DND-41 (cell line): ENCODE data around the gene RNF130.

ENCODE experiments used
- ATAC-seq: fragments of 200-7000 bp; cut with Tn5 transposase; 3 replicates; pipeline ENCODE4 v1.9.1; 2021; ENCODE audit warnings: low read depth; ENCODE audit not compliant: insufficient read depth
- DNase-seq: peaks from one replicate; pipeline ENCODE4 v3.0.0-alpha.2; 2020
- H2AFZ ChIP-seq: 2 replicates; pipeline ENCODE4 v1.6.0; 2012; ENCODE audit warnings: low read depth, low read length
- H3K27ac ChIP-seq: 2 replicates; pipeline ENCODE4 v1.5.1; 2012; ENCODE audit warnings: low read length, inconsistent platforms
- H3K27me3 ChIP-seq: fragments of 200-600 bp; sonication (generic); 2 replicates; pipeline ENCODE4 v1.6.0; 2012; ENCODE audit warnings: low read length, mild to moderate bottlenecking, inconsistent platforms; ENCODE audit not compliant: insufficient read depth, poor library complexity
- H3K36me3 ChIP-seq: 2 replicates; pipeline ENCODE4 v1.5.1; 2012; ENCODE audit warnings: low read length, inconsistent platforms; ENCODE audit not compliant: insufficient read depth
- H3K4me1 ChIP-seq: 2 replicates; pipeline ENCODE4 v1.5.1; 2012; ENCODE audit warnings: mild to moderate bottlenecking, low read length; ENCODE audit not compliant: insufficient read depth
- H3K4me2 ChIP-seq: 2 replicates; pipeline ENCODE4 v1.6.0; 2012; ENCODE audit warnings: mild to moderate bottlenecking, moderate library complexity, low read length, inconsistent platforms; ENCODE audit not compliant: insufficient read depth
- H3K4me3 ChIP-seq, 2 experiments: fragments of 200-600 bp in 1 of 2; shearing (Covaris generic) in 1 of 2; 2 replicates each; pipeline ENCODE4 v1.5.1; 2012 to 2016; ENCODE audit warnings: inconsistent platforms in 2 of 2, low read length in 2 of 2, mild to moderate bottlenecking in 2 of 2, low read depth in 1 of 2, moderate library complexity in 1 of 2
- H3K79me2 ChIP-seq: 2 replicates; pipeline ENCODE4 v1.6.0; 2012; ENCODE audit warnings: low read length, inconsistent platforms; ENCODE audit not compliant: insufficient read depth
- H3K9ac ChIP-seq: 2 replicates; pipeline ENCODE4 v1.6.0; 2012; ENCODE audit warnings: low read depth, mild to moderate bottlenecking, inconsistent platforms, low read length, moderate library complexity
- H3K9me3 ChIP-seq: 2 replicates; pipeline ENCODE4 v1.5.1; 2012; ENCODE audit warnings: low read length, moderate library complexity, mild to moderate bottlenecking, inconsistent platforms; ENCODE audit not compliant: insufficient read depth, severe bottlenecking
- H4K20me1 ChIP-seq: 2 replicates; pipeline ENCODE4 v1.6.0; 2012; ENCODE audit warnings: low read length; ENCODE audit not compliant: insufficient read depth
- CTCF ChIP-seq: IDR thresholded peaks from 2 replicates; pipeline ENCODE4 v1.5.1; 2012; ENCODE audit warnings: borderline replicate concordance, low read length, moderate library complexity, mild to moderate bottlenecking; ENCODE audit not compliant: poor library complexity, severe bottlenecking; ENCODE audit errors: extremely low read depth
- EZH2 ChIP-seq: IDR thresholded peaks from 3 replicates; pipeline ENCODE4 v1.6.1; 2012; ENCODE audit warnings: borderline replicate concordance, low read depth, mild to moderate bottlenecking, moderate library complexity, low read length, inconsistent platforms; ENCODE audit not compliant: severe bottlenecking

Gene RNF130

GRCh38 chr5:179969110-179969509 lies 102.4 kb downstream of the RNF130 start:
- H3K4me1 ChIP-seq = no peaks in the 10 kb centered on the region

GRCh38 chr5:179967489-179967888 lies 104.1 kb downstream of the RNF130 start:
- H3K9me3 ChIP-seq = no peaks in the 10 kb centered on the region
- DNase-seq (no peak), ATAC-seq (no peak)
- H3K27me3 ChIP-seq = no peaks in the 10 kb centered on the region
- H3K79me2 ChIP-seq = no peaks in the 10 kb centered on the region
- H3K4me2 ChIP-seq = no peak overlapping the region
- no peak overlapping the region for H3K9ac ChIP-seq
- no peaks in the 10 kb centered on the region for H3K4me1 ChIP-seq
- H3K27ac ChIP-seq = no peak overlapping the region
- H4K20me1 ChIP-seq = no peaks in the 10 kb centered on the region
- no peaks in the 10 kb centered on the region for H3K36me3 ChIP-seq
- no peak overlapping the region for H3K4me3 ChIP-seq
- TF ChIP-seq EZH2 (no peak), CTCF (no peak)
- no peak overlapping the region for H2AFZ ChIP-seq

More at GRCh38 chr5:179969110-179969509, 102.4 kb downstream of the RNF130 start:
- Histone ChIP-seq H3K4me2 (no peak overlapping the region), H3K4me3 (no peak overlapping the region), H3K27ac (no peak overlapping the region), H4K20me1 (no peaks in the 10 kb centered on the region), H2AFZ (no peak overlapping the region), H3K27me3 (no peaks in the 10 kb centered on the region), H3K9ac (no peak overlapping the region), H3K79me2 (no peaks in the 10 kb centered on the region), H3K36me3 (no peaks in the 10 kb centered on the region), H3K9me3 (no peaks in the 10 kb centered on the region)
- ATAC-seq = no peak
- DNase-seq = no peak
- TF ChIP-seq CTCF (no peak), EZH2 (no peak)

- no peaks in the 10 kb centered on the region for H3K27me3 ChIP-seq
- no peak overlapping the region for H2AFZ ChIP-seq
- DNase-seq = no peak
- TF ChIP-seq CTCF = no peak
- TF ChIP-seq EZH2 = no peak
- no peaks in the 10 kb centered on the region for H3K9me3 ChIP-seq
- no peak overlapping the region for H3K4me2 ChIP-seq
- no peak overlapping the region for H3K27ac ChIP-seq
- no peaks in the 10 kb centered on the region for H3K36me3 ChIP-seq
- H3K4me3 ChIP-seq = no peak overlapping the region
- H3K79me2 ChIP-seq = no peaks in the 10 kb centered on the region
- no peak for ATAC-seq
- no peaks in the 10 kb centered on the region for H3K4me1 ChIP-seq
- H3K9ac ChIP-seq = no peak overlapping the region
- no peaks in the 10 kb centered on the region for H4K20me1 ChIP-seq
Measured at GRCh38 chr5:179964015-179964414, 107.5 kb downstream of the RNF130 start.

GRCh38 chr5:179963375-179963774 lies 108.2 kb downstream of the RNF130 start:
- Histone ChIP-seq H4K20me1 (no peaks in the 10 kb centered on the region), H3K4me3 (no peak overlapping the region), H3K4me2 (no peak overlapping the region), H3K79me2 (no peaks in the 10 kb centered on the region), H3K27me3 (no peaks in the 10 kb centered on the region), H3K27ac (no peak overlapping the region), H3K4me1 (no peaks in the 10 kb centered on the region), H3K36me3 (no peaks in the 10 kb centered on the region), H2AFZ (no peak overlapping the region), H3K9ac (no peak overlapping the region), H3K9me3 (no peaks in the 10 kb centered on the region)
- TF ChIP-seq CTCF = no peak
- TF ChIP-seq EZH2 = no peak
- DNase-seq = no peak
- no peak for ATAC-seq
